ENCODE measurements around the gene GNAT3.

GNAT3 gene

GRCh38 chr7:80533287-80533686 lies 21.4 kb upstream of the GNAT3 start:
- H3K4me3 ChIP-seq (ENCODE audit: low read depth, low read length), result no peak overlapping the region
- CTCF ChIA-PET, result no interaction called here
- no peaks in the 10 kb centered on the region for H3K36me3 ChIP-seq (ENCODE audit: control insufficient read depth in 2 of 2, insufficient read depth in 1 of 2, low read length in 2 of 2)
- TF ChIP-seq ZNF843 (tag by site-specific recombination; IDR thresholded peaks at IDR 0.05) (no peak), KLF10 (tag by site-specific recombination; IDR thresholded peaks at IDR 0.05) (no peak), ZNF776 (tag by site-specific recombination; IDR thresholded peaks at IDR 0.05; ENCODE audit: borderline replicate concordance) (no peak), ZNF211 (tag by site-specific recombination; IDR thresholded peaks at IDR 0.05; ENCODE audit: low read depth) (no peak), ZNF449 (tag by site-specific recombination; IDR thresholded peaks at IDR 0.05) (no peak), ZBTB10 (tag by site-specific recombination; IDR thresholded peaks at IDR 0.05) (no peak), ZNF654 (tag by site-specific recombination; IDR thresholded peaks at IDR 0.05; ENCODE audit: low read depth) (no peak), ZNF37A (tag by site-specific recombination; IDR thresholded peaks at IDR 0.05) (no peak), SALL2 (tag by site-specific recombination; IDR thresholded peaks at IDR 0.05; ENCODE audit: borderline replicate concordance) (no peak), ZNF768 (tag by site-specific recombination; IDR thresholded peaks at IDR 0.05) (no peak), ZNF830 (tag by site-specific recombination; IDR thresholded peaks at IDR 0.05; ENCODE audit: low read depth) (no peak), GLIS1 (tag by site-specific recombination; IDR thresholded peaks at IDR 0.05) (no peak), ZNF600 (tag by site-specific recombination; IDR thresholded peaks at IDR 0.05) (no peak), ZNF19 (tag by site-specific recombination; IDR thresholded peaks at IDR 0.05; ENCODE audit: low read depth) (no peak), ZSCAN18 (tag by site-specific recombination; IDR thresholded peaks at IDR 0.05) (no peak), PRDM4 (tag by site-specific recombination; IDR thresholded peaks at IDR 0.05) (no peak)
- no peak overlapping the region for H3K27ac ChIP-seq (ENCODE audit: extremely low read depth, low read depth, low read length)
- POLR2A ChIA-PET, result no interaction called here
- H3K9me3 ChIP-seq (ENCODE audit: control insufficient read depth, insufficient read depth, low read depth, low read length), result no peaks in the 10 kb centered on the region
- H3K4me1 ChIP-seq (ENCODE audit: control insufficient read depth, insufficient read depth, low read length), result no peaks in the 10 kb centered on the region

- H3K27ac ChIP-seq (ENCODE audit: extremely low read depth, low read depth, low read length), result no peak overlapping the region
- ChIA-PET POLR2A (no interaction called here), CTCF (interaction anchor here (0.5 to 0.6 kb wide), 2 partner anchors 706 to 1184 kb away, joined by 3 to 5 read pairs; no protein-coding TSS in a partner anchor)
- no peak overlapping the region for H3K4me3 ChIP-seq (ENCODE audit: low read depth, low read length)
- TF ChIP-seq ZNF138 (tag by site-specific recombination; IDR thresholded peaks at IDR 0.05; ENCODE audit: borderline replicate concordance), result no peak
- TF ChIP-seq PATZ1 (tag by site-specific recombination; IDR thresholded peaks at IDR 0.05), result no peak
- no peak for TF ChIP-seq HOXA7 (CRISPR knock-in tag; IDR thresholded peaks at IDR 0.05; ENCODE audit: borderline replicate concordance)
- TF ChIP-seq ZNF776 (tag by site-specific recombination; IDR thresholded peaks at IDR 0.05; ENCODE audit: borderline replicate concordance), result no peak
- TF ChIP-seq ZNF560 (tag by site-specific recombination; IDR thresholded peaks at IDR 0.05; ENCODE audit: borderline replicate concordance), result no peak
- no peak for TF ChIP-seq ZNF488 (tag by site-specific recombination; IDR thresholded peaks at IDR 0.05)
- no peak for TF ChIP-seq ZNF302 (tag by site-specific recombination; IDR thresholded peaks at IDR 0.05; ENCODE audit: low read depth)
- no peak for TF ChIP-seq ZFHX2 (tag by site-specific recombination; conservative IDR thresholded peaks at IDR 0.05)
- TF ChIP-seq ZNF155 (tag by site-specific recombination; IDR thresholded peaks at IDR 0.05), result no peak
- H3K9me3 ChIP-seq (ENCODE audit: control insufficient read depth, insufficient read depth, low read depth, low read length), result no peaks in the 10 kb centered on the region
- H3K36me3 ChIP-seq (ENCODE audit: control insufficient read depth in 2 of 2, insufficient read depth in 1 of 2, low read length in 2 of 2), result no peaks in the 10 kb centered on the region
- no peaks in the 10 kb centered on the region for H3K4me1 ChIP-seq (ENCODE audit: control insufficient read depth, insufficient read depth, low read length)
Measured at GRCh38 chr7:80532153-80532552, 20.3 kb upstream of the GNAT3 start.
